IPS-11a (cell line): Measurements from ENCODE around the gene GALNT8.

Experiments
- H3K4me3 ChIP-seq: one replicate; pipeline ENCODE4 v1.5.1; 2013; ENCODE audit warnings: low read depth, low read length, control low read depth

The GALNT8 gene

GRCh38 chr12:4794491-4794890, 74.3 kb downstream of the GALNT8 start:
- H3K4me3 ChIP-seq = no peak overlapping the region

- no peak overlapping the region for H3K4me3 ChIP-seq
Observed at GRCh38 chr12:4796216-4796615, 76.0 kb downstream of the GALNT8 start.

GRCh38 chr12:4796694-4797482, 76.7 kb downstream of the GALNT8 start:
- H3K4me3 ChIP-seq = no peak overlapping the region

GRCh38 chr12:4800555-4800954, 80.4 kb downstream of the GALNT8 start:
- H3K4me3 ChIP-seq = no peak overlapping the region

GRCh38 chr12:4802841-4803240, 82.6 kb downstream of the GALNT8 start:
- no peak overlapping the region for H3K4me3 ChIP-seq

GRCh38 chr12:4806439-4807115, 86.4 kb downstream of the GALNT8 start:
- no peak overlapping the region for H3K4me3 ChIP-seq

- H3K4me3 ChIP-seq = no peak overlapping the region
Observed at GRCh38 chr12:4807116-4807783, 87.0 kb downstream of the GALNT8 start.

GRCh38 chr12:4807813-4808212, 87.6 kb downstream of the GALNT8 start:
- H3K4me3 ChIP-seq = no peak overlapping the region

- H3K4me3 ChIP-seq = peak overlapping the region; percentile 57
Observed at GRCh38 chr12:4809013-4809448, 88.8 kb downstream of the GALNT8 start.

- peak overlapping the region; percentile 57 for H3K4me3 ChIP-seq
Observed at GRCh38 chr12:4809449-4810218, 89.4 kb downstream of the GALNT8 start.

- H3K4me3 ChIP-seq = peak overlapping the region; percentile 57
Observed at GRCh38 chr12:4810219-4810671, 90.0 kb downstream of the GALNT8 start.

- no peak overlapping the region for H3K4me3 ChIP-seq
Observed at GRCh38 chr12:4812624-4813327, 92.6 kb downstream of the GALNT8 start.

GRCh38 chr12:4813741-4814140, 93.5 kb downstream of the GALNT8 start:
- H3K4me3 ChIP-seq = no peak overlapping the region

- H3K4me3 ChIP-seq = no peak overlapping the region
Observed at GRCh38 chr12:4814485-4814884, 94.3 kb downstream of the GALNT8 start.

GRCh38 chr12:4816744-4817525, 96.7 kb downstream of the GALNT8 start:
- no peak overlapping the region for H3K4me3 ChIP-seq

- H3K4me3 ChIP-seq = no peak overlapping the region
Observed at GRCh38 chr12:4817880-4818279, 97.7 kb downstream of the GALNT8 start.

- H3K4me3 ChIP-seq = no peak overlapping the region
Observed at GRCh38 chr12:4819654-4820053, 99.5 kb downstream of the GALNT8 start.

GRCh38 chr12:4820971-4821370, 100.8 kb downstream of the GALNT8 start:
- H3K4me3 ChIP-seq = no peak overlapping the region
